Left lung (tissue), 10 donors: Measurements from ENCODE around the gene CDHR1. TPM values are rescaled to one million over a fixed set of nuclear protein-coding genes. Genes with fewer than 3 reads are reported as not detected.

Experiments used
- ATAC-seq: fragments of 200-7000 bp; cut with Tn5 transposase; one replicate; pipeline ENCODE4 v1.9.1; 2020; ENCODE audit warnings: moderate library complexity
- DNase-seq, 4 donors: peaks; one replicate each; pipeline ENCODE4 v3.0.0-alpha.2; 2013 to 2020
- H3K27ac ChIP-seq, 2 donors: fragments of 200-600 bp; sonication (generic) in 1 of 2; one replicate each; pipeline versions ENCODE4 v1.5.0 to v1.8.0; 2020 to 2021
- H3K27me3 ChIP-seq, 2 donors: fragments of 200-600 bp; sonication (generic) in 1 of 2; one replicate each; pipeline versions ENCODE4 v1.5.0 to v1.8.0; 2020 to 2021
- H3K36me3 ChIP-seq, 2 donors: fragments of 200-600 bp; sonication (generic) in 1 of 2; one replicate each; pipeline versions ENCODE4 v1.5.0 to v1.8.0; 2020 to 2021
- H3K4me1 ChIP-seq, 2 donors: fragments of 200-600 bp; one replicate each; pipeline ENCODE4 v1.8.0; 2021
- H3K4me3 ChIP-seq, 2 donors: fragments of 200-600 bp; sonication (generic) in 1 of 2; one replicate each; pipeline versions ENCODE4 v1.5.0 to v1.8.0; 2020 to 2021; ENCODE audit warnings: mild to moderate bottlenecking in 1 of 2
- H3K9me3 ChIP-seq, 2 donors: fragments of 200-600 bp; sonication (generic) in 1 of 2; one replicate each; pipeline versions ENCODE4 v1.5.0 to v1.8.0; 2020 to 2021
- intact Hi-C, 2 donors: fragments of 100-400 bp; cut with DNase I; formaldehyde crosslinking; loops; one replicate each; pipeline versions ENCODE4 v1.11.2 to v1.14.2; 2022
- polyA plus RNA-seq, 6 donors: library from polyadenylated mRNA; unstranded; fragments of 120-200 nt; gene quantifications; one replicate each; pipeline ENCODE4 v1.2.1, GENCODE V29; 2013; ENCODE audit not compliant: insufficient read length in 6 of 6
- total RNA-seq, 2 donors: library from RNA; stranded (reverse); fragmentation: NEBNext Ultra II Directional; extraction: Animal tissue kit (Norgen Biotek cat#: 25700); gene quantifications; one replicate each; pipeline ENCODE4 v1.2.1, GENCODE V29; 2021
- TF ChIP-seq, protein P1 (sequence below), 2 donors: fragments of 200-600 bp; sonication (generic) in 1 of 2; IDR thresholded peaks; one replicate each; pipeline versions ENCODE4 v1.5.0 to v1.8.0; 2021; ENCODE audit warnings: antibody characterized with exemption in 2 of 2
- donor health status: DM: no; HTN: yes; CAD: no.
- donor health status: DM: no; HTN: no; CAD: no.

Gene CDHR1
- total and polyA plus RNA-seq, 8 donors, result 0.10 to 0.94 (median 0.31) TPM

DNA sequence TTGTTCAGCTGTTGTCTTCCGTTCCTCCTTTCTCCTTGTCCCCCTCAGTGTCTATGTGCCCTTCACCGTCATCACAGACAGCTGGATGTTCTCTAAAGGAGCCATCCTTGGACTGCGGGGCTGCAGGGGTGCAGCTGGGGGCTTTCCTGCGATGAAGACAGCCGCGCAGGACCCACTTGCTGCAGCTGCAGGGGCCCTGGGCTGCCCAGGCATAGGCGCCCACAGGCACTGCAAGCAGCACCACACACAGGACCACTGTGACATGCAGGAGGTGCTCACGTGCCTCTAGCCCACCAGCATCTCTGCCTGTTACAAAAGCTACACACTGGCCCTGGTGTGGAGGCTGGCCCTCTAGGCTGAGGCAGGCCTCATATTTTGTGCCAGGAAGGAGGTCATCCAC is 27.6 kb downstream of the CDHR1 start:
- DNase-seq, result no peak
- TF ChIP-seq, protein P1, sequence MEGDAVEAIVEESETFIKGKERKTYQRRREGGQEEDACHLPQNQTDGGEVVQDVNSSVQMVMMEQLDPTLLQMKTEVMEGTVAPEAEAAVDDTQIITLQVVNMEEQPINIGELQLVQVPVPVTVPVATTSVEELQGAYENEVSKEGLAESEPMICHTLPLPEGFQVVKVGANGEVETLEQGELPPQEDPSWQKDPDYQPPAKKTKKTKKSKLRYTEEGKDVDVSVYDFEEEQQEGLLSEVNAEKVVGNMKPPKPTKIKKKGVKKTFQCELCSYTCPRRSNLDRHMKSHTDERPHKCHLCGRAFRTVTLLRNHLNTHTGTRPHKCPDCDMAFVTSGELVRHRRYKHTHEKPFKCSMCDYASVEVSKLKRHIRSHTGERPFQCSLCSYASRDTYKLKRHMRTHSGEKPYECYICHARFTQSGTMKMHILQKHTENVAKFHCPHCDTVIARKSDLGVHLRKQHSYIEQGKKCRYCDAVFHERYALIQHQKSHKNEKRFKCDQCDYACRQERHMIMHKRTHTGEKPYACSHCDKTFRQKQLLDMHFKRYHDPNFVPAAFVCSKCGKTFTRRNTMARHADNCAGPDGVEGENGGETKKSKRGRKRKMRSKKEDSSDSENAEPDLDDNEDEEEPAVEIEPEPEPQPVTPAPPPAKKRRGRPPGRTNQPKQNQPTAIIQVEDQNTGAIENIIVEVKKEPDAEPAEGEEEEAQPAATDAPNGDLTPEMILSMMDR (IDR thresholded peaks at IDR 0.05), result no peak
- H3K36me3 ChIP-seq, result no peaks in the 10 kb centered on the region
- no peaks in the 10 kb centered on the region for H3K9me3 ChIP-seq
- H3K4me3 ChIP-seq, result no peak overlapping the region
- H3K27ac ChIP-seq, result no peak overlapping the region
- no peak for ATAC-seq
- H3K4me1 ChIP-seq, result no peaks in the 10 kb centered on the region
- intact Hi-C loops, result no loop called here
- peaks cover 0 to 21% of the 10 kb centered on the region in 2 donors for H3K27me3 ChIP-seq

DNA sequence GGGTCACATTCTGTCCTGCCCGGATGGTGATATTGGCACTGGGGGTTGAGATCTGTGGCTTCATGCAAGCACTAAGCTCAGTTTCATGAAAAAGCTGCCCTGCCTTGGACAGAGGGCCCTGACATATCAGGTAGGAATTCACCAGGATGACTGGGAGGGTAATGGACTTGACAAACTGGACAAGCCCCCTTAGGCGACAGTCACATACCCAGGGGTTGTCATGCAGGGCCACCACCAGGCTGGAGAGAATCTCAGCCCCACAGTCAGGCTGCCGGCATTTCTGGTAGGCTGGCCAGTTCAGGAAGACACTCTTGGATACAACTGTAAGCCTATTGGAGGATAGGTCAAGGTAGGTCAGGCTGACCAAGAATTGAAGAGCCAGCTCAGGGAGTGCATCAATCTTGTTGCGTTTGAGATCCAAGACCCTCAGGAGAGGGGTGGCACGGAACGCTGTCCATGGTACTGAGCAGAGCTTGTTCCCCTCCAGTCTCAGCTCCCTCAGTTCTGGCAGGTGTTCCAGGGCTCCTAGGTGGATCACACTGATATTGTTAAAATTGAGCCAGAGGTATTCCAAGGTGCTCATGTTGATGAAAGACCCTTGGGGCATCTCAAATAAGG is 30.2 kb downstream of the CDHR1 start:
- no peak for ATAC-seq
- intact Hi-C loops, result no loop called here
- peaks cover 0 to 21% of the 10 kb centered on the region in 2 donors for H3K27me3 ChIP-seq
- no peak overlapping the region for H3K27ac ChIP-seq
- H3K9me3 ChIP-seq, result no peaks in the 10 kb centered on the region
- TF ChIP-seq, protein P1 (IDR thresholded peaks at IDR 0.05), result no peak
- no peaks in the 10 kb centered on the region for H3K4me1 ChIP-seq
- H3K4me3 ChIP-seq, result no peak overlapping the region
- DNase-seq, result peak in 2 of 4 donors; percentile 5 to 13
- no peaks in the 10 kb centered on the region for H3K36me3 ChIP-seq

DNA sequence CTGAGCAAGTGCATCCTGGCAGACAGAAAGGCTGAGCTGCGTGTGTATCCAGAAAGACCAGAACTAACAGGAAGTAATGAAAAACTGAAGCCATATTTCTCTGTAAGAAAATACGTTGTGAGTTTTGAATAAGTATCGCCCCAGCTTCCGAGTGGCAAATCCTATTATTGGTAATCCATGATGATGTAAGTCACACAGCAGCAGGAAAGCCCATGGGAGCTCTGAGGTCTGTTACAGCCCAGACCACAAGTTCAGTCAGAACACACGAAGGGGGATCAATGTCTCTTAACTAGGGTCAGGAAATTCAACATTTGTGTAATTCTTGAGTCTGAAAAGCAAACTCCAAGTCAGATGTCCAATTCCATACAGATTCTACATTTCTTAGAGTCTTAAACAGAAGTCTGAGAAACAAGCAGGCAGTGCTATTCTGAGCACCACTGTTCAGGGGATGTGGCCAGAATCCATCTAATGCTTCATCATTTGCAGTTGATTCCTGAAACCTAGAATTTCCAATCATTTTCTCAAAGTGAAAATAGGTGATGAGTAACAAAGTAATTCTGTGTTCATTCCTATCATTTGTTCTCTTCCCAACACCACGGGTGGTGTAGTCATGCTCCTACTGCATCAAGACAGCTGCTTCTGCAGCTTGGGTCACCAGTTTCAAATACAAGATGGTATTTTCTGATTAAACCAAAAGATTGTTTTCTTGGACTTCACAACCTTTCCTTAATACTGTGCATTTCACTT is 31.3 kb downstream of the CDHR1 start, which contains the start of gene LRIT2:
LRIT2 (minus strand) TSS at position 118 of the 747 bp plus-strand sequence; CDS start at position 94, 24 bp downstream.
- intact Hi-C loops, result no loop called here
- Histone ChIP-seq H3K4me1 (no peaks in the 10 kb centered on the region), H3K4me3 (no peak within 1 kb of the TSS), H3K9me3 (no peaks in the 10 kb centered on the region), H3K27ac (no peak within 1 kb of the TSS), H3K27me3 (peaks cover 0 to 21% of the 10 kb centered on the region in 2 donors), H3K36me3 (no peaks in the 10 kb centered on the region)
- ATAC-seq, result no peak
- no peak for DNase-seq
- TF ChIP-seq, protein P1 (IDR thresholded peaks at IDR 0.05), result no peak

DNA sequence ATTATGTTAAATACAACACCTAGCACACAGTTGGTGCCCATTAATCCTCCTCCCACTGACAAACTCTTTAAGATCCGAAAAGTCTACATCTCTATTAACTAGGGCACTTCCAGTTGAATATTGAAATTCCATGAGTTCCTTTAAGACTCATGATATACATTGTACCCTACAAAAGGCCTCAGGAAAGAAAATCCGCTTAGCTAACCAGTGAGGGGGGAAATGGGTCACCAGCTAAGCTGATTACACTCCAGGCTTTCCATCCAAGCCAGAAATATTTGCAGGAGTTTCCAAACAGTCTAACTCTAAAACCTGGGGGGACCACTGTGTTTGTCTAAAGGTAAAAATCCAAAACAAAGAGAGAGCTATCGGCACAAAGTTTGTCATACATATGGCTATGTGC is 32.3 kb downstream of the CDHR1 start:
- Histone ChIP-seq H3K27ac (no peak overlapping the region), H3K4me1 (no peaks in the 10 kb centered on the region), H3K9me3 (no peaks in the 10 kb centered on the region), H3K27me3 (peaks cover 0 to 21% of the 10 kb centered on the region in 2 donors), H3K4me3 (no peak overlapping the region), H3K36me3 (no peaks in the 10 kb centered on the region)
- ATAC-seq, result no peak
- DNase-seq, result no peak
- intact Hi-C loops, result no loop called here
- TF ChIP-seq, protein P1 (IDR thresholded peaks at IDR 0.05), result no peak

DNA sequence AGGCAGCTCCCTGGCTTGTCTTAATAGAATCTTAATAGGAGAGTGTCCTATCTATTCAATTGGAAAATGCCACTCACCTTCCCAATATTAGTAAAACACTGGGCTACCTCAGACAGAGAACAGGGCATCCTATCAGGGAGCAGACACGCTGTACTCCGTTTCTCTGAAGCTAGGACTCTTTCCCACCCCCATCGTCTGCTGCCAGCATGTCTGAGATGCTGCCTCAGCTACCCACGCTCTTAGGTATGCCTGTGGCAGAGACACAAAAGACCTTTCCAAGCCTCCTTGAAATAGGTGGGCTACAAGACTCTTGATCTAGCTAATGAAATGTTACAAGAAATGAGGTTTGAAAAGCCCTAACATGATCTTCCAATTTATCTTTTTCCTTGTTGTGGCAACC is 33.5 kb downstream of the CDHR1 start:
- DNase-seq (no peak), ATAC-seq (no peak)
- H3K4me1 ChIP-seq, result no peaks in the 10 kb centered on the region
- TF ChIP-seq, protein P1 (IDR thresholded peaks at IDR 0.05), result no peak
- no peaks in the 10 kb centered on the region for H3K36me3 ChIP-seq
- H3K27me3 ChIP-seq, result peaks cover 0 to 13% of the 10 kb centered on the region in 2 donors
- intact Hi-C loops, result no loop called here
- H3K27ac ChIP-seq, result no peak overlapping the region
- no peaks in the 10 kb centered on the region for H3K9me3 ChIP-seq
- H3K4me3 ChIP-seq, result no peak overlapping the region
